Superior temporal gyrus (tissue), 1 donor: ENCODE results near the gene ZBTB42.

ENCODE experiments used
- DNase-seq: peaks from one replicate; pipeline ENCODE4 v3.0.0-alpha.2; 2016; ENCODE audit errors: extremely low spot score

Gene ZBTB42

DNA sequence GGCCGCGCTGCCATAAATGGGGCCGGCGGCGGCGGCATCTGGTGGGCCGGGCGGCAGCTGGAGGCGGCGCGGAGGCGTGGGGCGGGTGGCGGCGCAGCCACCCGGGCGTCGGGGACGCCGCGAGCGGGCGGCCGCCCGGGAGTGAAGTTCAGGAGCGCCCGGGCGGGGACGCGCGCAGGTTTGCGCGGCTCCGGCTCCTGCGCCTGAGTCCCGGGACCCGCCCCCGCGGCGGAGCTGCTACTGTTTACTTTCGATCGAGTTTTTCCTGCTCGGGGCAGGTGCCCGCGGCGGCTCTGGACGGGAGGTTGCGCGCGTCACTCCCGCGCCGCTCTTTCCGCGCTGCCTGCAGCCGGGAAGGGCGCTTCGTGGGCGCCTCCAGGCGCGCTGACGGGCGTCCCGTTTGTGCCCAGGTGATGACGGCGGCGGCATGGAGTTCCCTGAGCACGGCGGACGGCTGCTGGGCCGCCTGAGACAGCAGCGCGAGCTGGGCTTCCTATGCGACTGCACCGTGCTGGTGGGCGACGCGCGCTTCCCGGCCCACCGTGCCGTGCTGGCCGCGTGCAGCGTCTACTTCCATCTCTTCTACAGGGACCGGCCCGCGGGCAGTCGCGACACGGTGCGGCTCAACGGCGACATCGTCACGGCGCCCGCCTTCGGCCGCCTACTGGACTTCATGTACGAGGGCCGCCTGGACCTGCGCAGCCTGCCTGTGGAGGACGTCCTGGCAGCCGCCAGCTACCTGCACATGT is at the start of gene ZBTB42:
ZBTB42 (plus strand) TSS at position 331 of the 749 bp plus-strand sequence; CDS start at position 428, 97 bp downstream.
- no peak for DNase-seq

- no peak for DNase-seq
Measured at GRCh38 chr14:104751539-104752422, 49.1 kb upstream of the ZBTB42 start.

GRCh38 chr14:104752423-104752734 is 48.5 kb upstream of the ZBTB42 start:
- peak; percentile 95 for DNase-seq

- peak; percentile 99 for DNase-seq
Measured at GRCh38 chr14:104752735-104753527, 48.0 kb upstream of the ZBTB42 start, which contains the start of gene SIVA1. Gene SIVA1 (plus strand): TSS chr14:104753147. CDS start chr14:104753202, 55 bp downstream.

- DNase-seq: no peak
Measured at GRCh38 chr14:104753528-104754212, 47.2 kb upstream of the ZBTB42 start.

DNA sequence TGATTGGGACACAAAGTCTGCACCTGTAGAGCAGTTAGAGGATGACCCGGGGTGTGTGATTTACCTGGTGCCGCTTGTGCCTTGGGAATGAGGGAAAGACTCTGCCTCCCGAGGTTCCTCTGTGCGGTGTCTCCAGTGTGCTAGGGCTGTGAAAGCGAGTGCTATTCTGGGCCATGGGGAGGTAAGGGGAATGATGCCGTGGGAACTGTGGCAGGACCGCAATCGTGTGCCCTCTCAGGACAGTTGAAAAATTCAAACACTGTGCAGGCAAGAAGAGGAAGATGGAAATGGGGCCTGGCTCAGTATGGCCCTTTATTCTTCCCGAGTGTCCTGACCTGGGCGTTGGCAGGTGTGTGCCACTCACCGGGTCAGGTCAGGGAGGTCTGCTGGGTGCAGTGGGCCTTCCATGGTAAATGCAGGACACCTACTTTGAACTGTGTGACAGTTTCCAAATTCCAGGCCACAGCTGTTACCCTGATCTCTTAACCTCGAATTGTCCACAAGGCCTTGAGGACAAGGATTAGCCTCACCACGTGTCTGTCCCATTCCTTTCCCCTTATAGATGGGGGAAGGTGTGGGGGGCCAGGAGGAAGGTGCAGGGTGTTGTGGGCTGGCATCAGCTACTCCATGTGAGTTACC is 46.6 kb upstream of the ZBTB42 start:
- DNase-seq: no peak

DNA sequence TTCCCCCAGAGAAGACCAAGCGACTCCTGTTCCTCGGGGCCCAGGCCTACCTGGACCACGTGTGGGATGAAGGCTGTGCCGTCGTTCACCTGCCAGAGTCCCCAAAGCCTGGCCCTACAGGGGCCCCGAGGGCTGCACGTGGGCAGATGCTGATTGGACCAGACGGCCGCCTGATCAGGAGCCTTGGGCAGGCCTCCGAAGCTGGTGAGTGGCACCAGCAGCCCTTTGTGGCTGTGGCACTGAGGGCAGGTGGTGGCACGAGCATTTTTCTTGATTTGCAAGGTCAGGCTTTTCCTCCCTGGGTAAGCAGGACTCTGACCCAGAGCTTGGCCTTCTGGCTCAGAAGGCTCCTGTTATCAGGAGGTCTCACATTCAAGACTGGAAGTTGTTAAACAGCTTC is 45.3 kb upstream of the ZBTB42 start:
- DNase-seq: no peak

- DNase-seq: no peak
Measured at GRCh38 chr14:104756477-104757237, 44.2 kb upstream of the ZBTB42 start.

DNA sequence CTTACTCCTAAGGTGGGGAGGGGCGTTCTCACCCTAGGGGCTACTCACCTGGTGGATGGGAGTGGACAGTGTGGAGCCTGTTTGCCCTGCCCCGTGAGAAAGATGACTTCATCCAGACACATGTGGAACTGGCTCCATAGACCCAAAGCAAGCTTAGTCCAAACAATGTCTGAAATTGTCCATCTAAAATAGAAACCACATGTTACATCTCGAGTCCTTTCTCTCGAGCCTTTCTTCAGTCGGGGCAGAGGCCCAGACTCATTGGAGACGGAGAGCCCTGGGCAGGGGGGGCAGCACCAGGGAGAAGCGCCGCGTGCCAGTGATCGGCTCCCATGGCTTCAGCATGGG is 43.7 kb upstream of the ZBTB42 start:
- DNase-seq: no peak

DNA sequence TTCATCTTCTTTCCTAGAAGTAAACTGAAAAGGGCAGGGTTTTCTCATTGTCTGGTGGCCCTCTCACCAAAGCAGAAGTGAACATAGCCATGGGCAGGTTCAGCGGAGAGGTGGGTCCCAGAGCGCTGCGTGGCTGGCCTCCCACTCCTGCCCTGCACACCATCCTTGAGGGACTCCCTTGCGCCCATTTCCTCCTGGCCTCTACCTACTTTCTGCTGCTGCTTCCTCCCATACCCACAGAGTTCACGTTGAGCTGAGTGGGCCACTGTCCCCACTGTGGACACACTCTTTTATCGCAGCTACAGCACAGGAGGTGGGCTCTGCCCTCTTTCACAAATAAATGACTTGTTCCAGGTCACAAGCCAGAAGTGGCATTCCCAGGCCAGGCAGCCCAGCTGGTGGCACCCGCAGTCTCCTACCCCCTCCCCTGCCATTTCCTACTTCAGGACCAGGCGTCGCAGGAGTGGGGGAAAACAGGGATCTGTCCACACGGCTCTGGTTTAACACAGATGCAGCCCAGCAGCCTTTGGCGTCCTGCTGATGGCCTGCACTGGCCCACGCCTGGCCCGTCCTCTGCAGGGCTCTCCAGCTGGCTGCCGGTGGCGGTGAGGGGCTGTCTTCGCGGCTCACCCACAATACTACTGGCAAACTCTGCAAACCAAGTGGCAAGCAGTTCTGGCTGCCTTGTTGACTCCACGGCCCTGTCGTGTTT is 43.1 kb upstream of the ZBTB42 start:
- DNase-seq: no peak

- DNase-seq: no peak
Measured at GRCh38 chr14:104758981-104759969, 41.6 kb upstream of the ZBTB42 start.

- DNase-seq: no peak
Measured at GRCh38 chr14:104765517-104765916, 35.4 kb upstream of the ZBTB42 start.

GRCh38 chr14:104766256-104766862 is 34.5 kb upstream of the ZBTB42 start:
- no peak for DNase-seq

DNA sequence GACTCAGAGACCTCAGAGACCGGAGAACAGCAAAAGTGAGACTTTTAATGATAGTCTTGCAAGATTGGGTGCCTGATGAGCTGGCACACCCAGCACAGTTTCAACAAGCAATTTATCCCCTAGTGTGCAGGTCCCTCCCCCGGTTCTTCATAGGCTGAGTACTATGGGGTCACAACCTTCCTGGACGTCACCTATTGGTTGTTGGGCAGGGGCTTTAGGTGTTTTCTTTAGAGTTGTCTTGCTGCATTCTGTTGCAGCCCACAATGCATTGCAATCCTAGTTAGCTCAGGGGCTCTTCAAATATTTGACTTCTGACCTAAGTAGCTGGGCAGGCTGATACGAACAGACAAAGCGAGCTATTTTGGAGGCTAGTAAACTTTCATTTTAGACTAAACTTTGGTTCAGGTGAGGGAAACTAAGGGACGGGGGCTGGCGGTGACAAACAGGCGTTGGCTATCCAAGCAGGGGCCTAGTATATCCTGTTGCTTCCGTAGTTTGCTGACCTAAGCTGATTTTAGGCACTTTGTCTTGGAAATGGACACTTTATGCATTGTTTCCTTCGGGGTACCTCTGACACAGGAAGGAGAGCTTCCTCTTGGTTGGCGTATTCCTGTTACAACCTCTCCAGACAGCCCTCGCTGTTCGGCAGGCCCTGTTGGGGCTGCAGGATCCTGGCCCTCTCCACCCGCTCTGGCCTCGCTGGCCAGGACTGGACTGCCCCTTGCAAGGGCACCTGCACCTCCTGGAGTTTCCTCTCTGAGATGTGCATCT is 33.9 kb upstream of the ZBTB42 start:
- no peak for DNase-seq

GRCh38 chr14:104767634-104767918 is 33.3 kb upstream of the ZBTB42 start:
- DNase-seq: no peak

DNA sequence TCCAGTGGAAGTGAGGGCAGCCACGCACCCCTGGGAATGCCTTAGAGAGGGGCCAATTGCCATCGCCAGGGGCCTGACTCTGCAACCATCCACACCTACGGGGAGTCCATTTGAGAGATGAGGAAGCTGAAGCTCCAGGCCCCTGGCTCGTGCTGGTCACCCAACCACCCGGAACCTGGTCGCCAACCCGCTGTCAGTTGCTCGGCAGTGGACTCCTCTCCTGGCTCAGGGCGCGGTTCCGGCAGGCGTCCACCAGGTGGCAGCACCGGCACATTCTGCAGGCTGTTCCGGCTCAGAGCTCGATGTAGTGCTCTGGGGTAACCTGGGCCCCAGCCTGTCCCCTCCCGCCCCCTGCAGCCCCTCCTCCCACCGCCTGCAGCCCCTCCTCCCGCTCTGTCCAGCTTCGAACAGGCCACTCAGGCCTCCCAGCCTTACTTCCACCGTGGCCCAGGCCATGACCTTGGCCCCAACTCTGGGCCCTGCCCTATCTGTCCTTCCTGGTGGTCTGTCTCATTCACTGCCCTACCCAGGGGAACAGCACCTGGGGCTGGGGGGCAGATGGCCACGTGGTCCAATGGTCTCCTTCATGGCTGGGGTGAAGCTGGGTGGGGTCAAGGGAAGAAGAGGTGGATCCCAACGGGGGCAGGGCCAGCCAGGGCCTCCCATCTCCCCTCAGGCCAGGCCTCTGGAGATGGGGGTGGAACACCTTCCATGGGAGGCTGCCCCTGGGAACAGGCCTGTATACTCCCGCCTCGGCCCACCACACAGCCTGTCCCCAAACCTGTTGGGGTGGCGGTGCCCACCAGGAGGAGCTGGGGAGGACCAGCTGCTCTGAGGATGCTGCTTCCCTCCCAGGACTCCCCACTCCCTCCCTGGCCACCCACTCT is 32.2 kb upstream of the ZBTB42 start:
- peak; percentile 90 for DNase-seq
